Measurements from ENCODE around the gene RAD51.
"Not testable (repeated sequence)": the region's sequence is repeated elsewhere in the genome, so short reads cannot be mapped to it uniquely, and the experiment has no call there.

Gene RAD51

GRCh38 chr15:40694688-40695468 lies at the start of gene RAD51:
Gene RAD51 (plus strand): TSS chr15:40695174. CDS start chr15:40698759, 3,585 bp downstream.
- peak; percentile 96 for DNase-seq

GRCh38 chr15:40647523-40647922 lies 47.5 kb upstream of the RAD51 start:
- no peak for DNase-seq

GRCh38 chr15:40650479-40650878 lies 44.5 kb upstream of the RAD51 start:
- no peak for DNase-seq

GRCh38 chr15:40660686-40661085 lies 34.3 kb upstream of the RAD51 start:
- DNase-seq, result no peak

GRCh38 chr15:40664909-40665308 lies 30.1 kb upstream of the RAD51 start:
- no peak for DNase-seq

GRCh38 chr15:40676290-40676689 lies 18.7 kb upstream of the RAD51 start:
- not testable (repeated sequence) for DNase-seq

- not testable (repeated sequence) for DNase-seq
Measured at GRCh38 chr15:40676906-40677305, 18.1 kb upstream of the RAD51 start.

- DNase-seq, result no peak
Measured at GRCh38 chr15:40680151-40680550, 14.8 kb upstream of the RAD51 start.

- not testable (repeated sequence) for DNase-seq
Measured at GRCh38 chr15:40680959-40681358, 14.0 kb upstream of the RAD51 start.

GRCh38 chr15:40684381-40684780 lies 10.6 kb upstream of the RAD51 start:
- DNase-seq, result no peak

GRCh38 chr15:40685376-40685775 lies 9.6 kb upstream of the RAD51 start:
- no peak for DNase-seq

GRCh38 chr15:40688932-40689799 lies 5.8 kb upstream of the RAD51 start:
- no peak for DNase-seq

GRCh38 chr15:40691737-40692136 lies 3.2 kb upstream of the RAD51 start:
- no peak for DNase-seq

GRCh38 chr15:40693904-40694687 lies 878 bp upstream of the RAD51 start:
- DNase-seq, result no peak

GRCh38 chr15:40695469-40695890 lies 506 bp downstream of the RAD51 start:
- no peak for DNase-seq

- no peak for DNase-seq
Measured at GRCh38 chr15:40696228-40696627, 1.3 kb downstream of the RAD51 start.

GRCh38 chr15:40697916-40698315 lies 2.9 kb downstream of the RAD51 start:
- no peak for DNase-seq

- no peak for DNase-seq
Measured at GRCh38 chr15:40702077-40702476, 7.1 kb downstream of the RAD51 start.

- no peak for DNase-seq
Measured at GRCh38 chr15:40706121-40706520, 11.1 kb downstream of the RAD51 start.

GRCh38 chr15:40714144-40714543 lies 19.2 kb downstream of the RAD51 start:
- no peak for DNase-seq

GRCh38 chr15:40716165-40716564 lies 21.2 kb downstream of the RAD51 start:
- no peak for DNase-seq

GRCh38 chr15:40721701-40722100 lies 26.7 kb downstream of the RAD51 start:
- no peak for DNase-seq

- no peak for DNase-seq
Measured at GRCh38 chr15:40722354-40722753, 27.4 kb downstream of the RAD51 start.
